ENCODE data around the gene ARHGAP22. TPM values are rescaled to one million over a fixed set of nuclear protein-coding genes. Genes with fewer than 3 reads are reported as not detected.

Gene ARHGAP22
- total RNA-seq, 2 experiments from 2014 or later = 0.19 to 0.46 TPM

- no peak overlapping the region for H3K4me2 ChIP-seq (ENCODE audit: low read length)
- H4K20me1 ChIP-seq (ENCODE audit: insufficient read depth, low read length) = no peaks in the 10 kb centered on the region
- H3K4me3 ChIP-seq (ENCODE audit: low read depth, low read length, poor library complexity, severe bottlenecking) = no peak overlapping the region
- POLR2A ChIA-PET = no interaction called here
- H2AFZ ChIP-seq (ENCODE audit: low read length) = no peak overlapping the region
- intact Hi-C loops (cut with micrococcal nuclease; ENCODE audit: unreplicated experiment) = no loop called here
- BruUV-seq (replicated peaks) = no TSS peak
- DNase-seq (ENCODE audit: low spot score) = no peak
- H3K79me2 ChIP-seq (ENCODE audit: insufficient read depth, low read depth, low read length) = no peaks in the 10 kb centered on the region
- no peaks in the 10 kb centered on the region for H3K4me1 ChIP-seq (ENCODE audit: insufficient read depth, low read length, poor library complexity, severe bottlenecking)
- no peak for TF ChIP-seq CTCF (conservative IDR thresholded peaks at IDR 0.05; ENCODE audit: low read length)
- no peak for TF ChIP-seq EZH2phosphoT487 (IDR thresholded peaks at IDR 0.05; ENCODE audit: borderline replicate concordance, low read depth, low read length)
- no peaks in the 10 kb centered on the region for H3K9me2 ChIP-seq (ENCODE audit: insufficient read depth, low read length)
- H3K27ac ChIP-seq (ENCODE audit: low read depth, low read length, poor library complexity, severe bottlenecking) = no peak overlapping the region
- CTCF ChIA-PET (ENCODE audit: unreplicated experiment) = no interaction called here
- H3K9me3 ChIP-seq (ENCODE audit: low read length) = no peaks in the 10 kb centered on the region
- H3K36me3 ChIP-seq (ENCODE audit: insufficient read depth, low read length) = no peaks in the 10 kb centered on the region
Observed at GRCh38 chr10:48476279-48476982, 128.4 kb downstream of the ARHGAP22 start.

- TF ChIP-seq EZH2phosphoT487 (IDR thresholded peaks at IDR 0.05; ENCODE audit: borderline replicate concordance, low read depth, low read length) (no peak), CTCF (conservative IDR thresholded peaks at IDR 0.05; ENCODE audit: low read length) (no peak)
- H3K4me3 ChIP-seq (ENCODE audit: low read depth, low read length, poor library complexity, severe bottlenecking) = no peak overlapping the region
- no peak overlapping the region for H3K27ac ChIP-seq (ENCODE audit: low read depth, low read length, poor library complexity, severe bottlenecking)
- no peak for DNase-seq (ENCODE audit: low spot score)
- ChIA-PET CTCF (ENCODE audit: unreplicated experiment) (no interaction called here), POLR2A (no interaction called here)
- no TSS peak for BruUV-seq (replicated peaks)
- no peaks in the 10 kb centered on the region for H3K79me2 ChIP-seq (ENCODE audit: insufficient read depth, low read depth, low read length)
- intact Hi-C loops (cut with micrococcal nuclease; ENCODE audit: unreplicated experiment) = no loop called here
- H3K4me1 ChIP-seq (ENCODE audit: insufficient read depth, low read length, poor library complexity, severe bottlenecking) = no peaks in the 10 kb centered on the region
- H3K9me2 ChIP-seq (ENCODE audit: insufficient read depth, low read length) = no peaks in the 10 kb centered on the region
- no peaks in the 10 kb centered on the region for H3K36me3 ChIP-seq (ENCODE audit: insufficient read depth, low read length)
- no peak overlapping the region for H3K4me2 ChIP-seq (ENCODE audit: low read length)
- H2AFZ ChIP-seq (ENCODE audit: low read length) = no peak overlapping the region
- no peaks in the 10 kb centered on the region for H4K20me1 ChIP-seq (ENCODE audit: insufficient read depth, low read length)
- no peaks in the 10 kb centered on the region for H3K9me3 ChIP-seq (ENCODE audit: low read length)
Observed at GRCh38 chr10:48475943-48476278, 129.0 kb downstream of the ARHGAP22 start.

- no peaks in the 10 kb centered on the region for H3K9me3 ChIP-seq (ENCODE audit: low read length)
- no peak overlapping the region for H3K4me3 ChIP-seq (ENCODE audit: low read depth, low read length, poor library complexity, severe bottlenecking)
- H3K4me1 ChIP-seq (ENCODE audit: insufficient read depth, low read length, poor library complexity, severe bottlenecking) = no peaks in the 10 kb centered on the region
- ChIA-PET CTCF (ENCODE audit: unreplicated experiment) (no interaction called here), POLR2A (no interaction called here)
- TF ChIP-seq CTCF (conservative IDR thresholded peaks at IDR 0.05; ENCODE audit: low read length) = no peak
- no peak for TF ChIP-seq EZH2phosphoT487 (IDR thresholded peaks at IDR 0.05; ENCODE audit: borderline replicate concordance, low read depth, low read length)
- H3K9me2 ChIP-seq (ENCODE audit: insufficient read depth, low read length) = no peaks in the 10 kb centered on the region
- no peaks in the 10 kb centered on the region for H3K36me3 ChIP-seq (ENCODE audit: insufficient read depth, low read length)
- H3K79me2 ChIP-seq (ENCODE audit: insufficient read depth, low read depth, low read length) = no peaks in the 10 kb centered on the region
- intact Hi-C loops (cut with micrococcal nuclease; ENCODE audit: unreplicated experiment) = no loop called here
- no peak overlapping the region for H3K4me2 ChIP-seq (ENCODE audit: low read length)
- no peak for DNase-seq (ENCODE audit: low spot score)
- H2AFZ ChIP-seq (ENCODE audit: low read length) = no peak overlapping the region
- no TSS peak for BruUV-seq (replicated peaks)
- no peak overlapping the region for H3K27ac ChIP-seq (ENCODE audit: low read depth, low read length, poor library complexity, severe bottlenecking)
- H4K20me1 ChIP-seq (ENCODE audit: insufficient read depth, low read length) = no peaks in the 10 kb centered on the region
Observed at GRCh38 chr10:48474765-48475365, 130.0 kb downstream of the ARHGAP22 start.

Data from OCI-LY7 (cell line).